GM21619 (cell line): Measurements from ENCODE around the gene CNPY1.
A peak's percentile ranks its signal among the peaks of the same experiment; 100 is the strongest.

ENCODE experiments used
- ATAC-seq: cut with Tn5 transposase; IDR thresholded peaks from one replicate; pipeline ENCODE4 v1.9.1; 2021; ENCODE audit not compliant: unreplicated experiment

The CNPY1 gene

GRCh38 chr7:155469311-155470185 is 76.8 kb downstream of the CNPY1 start:
- no peak for ATAC-seq

- no peak for ATAC-seq
Observed at GRCh38 chr7:155468785-155469148, 77.6 kb downstream of the CNPY1 start.

GRCh38 chr7:155467846-155468784 is 78.2 kb downstream of the CNPY1 start:
- ATAC-seq: no peak

GRCh38 chr7:155466814-155467733 is 79.3 kb downstream of the CNPY1 start:
- peak; percentile 67 for ATAC-seq

GRCh38 chr7:155466142-155466813 is 80.1 kb downstream of the CNPY1 start:
- no peak for ATAC-seq

- ATAC-seq: no peak
Observed at GRCh38 chr7:155465761-155466141, 80.6 kb downstream of the CNPY1 start.

GRCh38 chr7:155464948-155465739 is 81.2 kb downstream of the CNPY1 start:
- ATAC-seq: no peak

- no peak for ATAC-seq
Observed at GRCh38 chr7:155464183-155464582, 82.2 kb downstream of the CNPY1 start.

GRCh38 chr7:155463114-155463811 is 83.1 kb downstream of the CNPY1 start:
- no peak for ATAC-seq

- no peak for ATAC-seq
Observed at GRCh38 chr7:155462163-155462735, 84.1 kb downstream of the CNPY1 start.

GRCh38 chr7:155461631-155462030 is 84.7 kb downstream of the CNPY1 start:
- no peak for ATAC-seq

- ATAC-seq: no peak
Observed at GRCh38 chr7:155460926-155461613, 85.3 kb downstream of the CNPY1 start.

GRCh38 chr7:155459700-155460461 is 86.5 kb downstream of the CNPY1 start:
- ATAC-seq: no peak

- ATAC-seq: no peak
Observed at GRCh38 chr7:155458878-155459699, 87.3 kb downstream of the CNPY1 start.

- ATAC-seq: no peak
Observed at GRCh38 chr7:155458111-155458877, 88.1 kb downstream of the CNPY1 start, which contains the start of gene EN2. Gene EN2 (plus strand): TSS chr7:155458129. CDS start chr7:155458378, 249 bp downstream.
